Colon (tissue), 2 donors: ENCODE data around the gene BHLHE41.

ENCODE experiments used
- FAIRE-seq: peaks from 2 replicates; lab custom pipeline; 2012; peaks lifted over from hg19 to GRCh38; lab: Jason Lieb, UNC
- donor health status: control.
- donor health status: control.

The BHLHE41 gene

DNA sequence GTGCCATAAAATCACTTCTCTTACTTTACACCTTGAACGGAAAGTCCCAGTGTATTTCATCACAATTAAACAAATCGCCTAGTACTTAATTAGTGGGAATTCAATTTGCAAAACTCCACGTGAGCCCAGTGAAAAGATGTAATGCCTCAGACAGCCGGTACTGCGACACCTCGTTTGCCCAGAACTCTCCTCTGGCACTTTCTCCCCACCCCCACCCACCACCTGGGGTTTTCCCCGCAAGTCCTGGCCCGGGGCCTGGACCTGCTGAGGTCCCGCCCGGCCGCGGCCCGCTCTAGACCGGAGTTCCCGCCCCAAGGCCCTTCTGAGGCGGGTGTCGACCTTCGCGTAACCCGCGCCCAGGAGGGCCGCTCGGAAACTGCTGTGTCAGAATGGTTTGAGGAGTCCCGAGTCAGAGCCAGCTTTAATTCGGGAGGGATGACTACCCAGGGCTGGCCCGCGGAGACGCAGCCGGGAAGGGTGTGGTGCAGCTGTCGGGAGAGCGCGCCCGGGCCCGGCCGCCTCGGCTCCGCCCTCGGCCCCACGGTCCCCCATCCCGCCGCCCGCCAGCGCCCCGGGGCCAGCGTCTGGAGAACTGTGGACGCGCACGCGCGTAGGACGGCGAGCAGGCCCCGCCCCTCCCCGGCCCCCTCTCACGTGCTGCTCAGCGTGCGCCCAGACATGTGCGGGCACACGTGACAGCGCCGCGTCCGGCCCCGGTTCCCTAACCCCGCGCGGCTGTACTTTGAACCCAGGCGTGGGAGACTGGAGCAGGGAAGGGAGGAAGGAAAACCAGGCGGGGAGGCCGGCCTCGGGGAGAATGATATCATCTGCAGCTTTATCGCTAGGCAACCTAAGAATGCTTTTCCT is 10.8 kb downstream of the BHLHE41 start:
- FAIRE-seq: no peak

DNA sequence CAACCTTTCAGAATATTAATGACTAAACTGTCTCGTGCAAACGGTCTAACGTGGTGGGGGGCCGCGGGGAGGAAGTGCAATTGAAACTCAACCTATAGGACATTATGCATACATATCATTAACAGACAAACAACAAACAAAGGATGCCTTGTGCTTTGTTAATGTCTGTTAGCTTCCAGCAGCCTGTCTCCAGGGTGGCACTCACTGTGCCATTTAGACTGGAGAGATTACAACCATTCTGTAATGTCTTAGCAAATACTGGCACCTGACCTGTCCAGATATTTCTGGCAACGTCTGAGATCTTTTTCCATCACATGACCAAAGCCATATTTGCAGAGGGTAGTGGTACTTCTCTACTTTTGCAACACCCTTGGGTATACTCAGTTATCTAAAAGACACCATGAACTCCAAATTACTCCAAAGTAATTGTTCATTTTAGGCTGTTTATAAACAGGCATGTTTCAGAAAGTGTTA is 11.6 kb downstream of the BHLHE41 start:
- no peak for FAIRE-seq

- no peak for FAIRE-seq
Measured at GRCh38 chr12:26112703-26113147, 12.1 kb downstream of the BHLHE41 start.

DNA sequence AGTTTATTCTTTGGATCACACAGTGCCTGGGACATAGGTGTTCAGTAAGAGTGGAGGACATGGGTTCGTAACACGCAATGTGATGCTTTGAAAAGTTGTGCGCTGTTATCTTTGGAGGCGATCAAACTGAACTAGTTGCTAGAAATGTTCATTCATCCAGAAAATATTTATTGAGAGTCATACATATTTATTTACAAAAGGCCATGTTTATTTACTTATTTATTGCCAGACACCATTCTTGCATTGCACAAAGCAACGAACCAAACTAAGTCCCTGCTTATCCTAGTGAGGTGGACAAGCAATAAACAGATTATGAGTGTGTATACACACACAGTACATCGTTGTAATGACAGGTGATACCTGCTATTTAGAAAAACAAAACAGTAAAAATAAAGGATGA is 12.6 kb downstream of the BHLHE41 start:
- no peak for FAIRE-seq

DNA sequence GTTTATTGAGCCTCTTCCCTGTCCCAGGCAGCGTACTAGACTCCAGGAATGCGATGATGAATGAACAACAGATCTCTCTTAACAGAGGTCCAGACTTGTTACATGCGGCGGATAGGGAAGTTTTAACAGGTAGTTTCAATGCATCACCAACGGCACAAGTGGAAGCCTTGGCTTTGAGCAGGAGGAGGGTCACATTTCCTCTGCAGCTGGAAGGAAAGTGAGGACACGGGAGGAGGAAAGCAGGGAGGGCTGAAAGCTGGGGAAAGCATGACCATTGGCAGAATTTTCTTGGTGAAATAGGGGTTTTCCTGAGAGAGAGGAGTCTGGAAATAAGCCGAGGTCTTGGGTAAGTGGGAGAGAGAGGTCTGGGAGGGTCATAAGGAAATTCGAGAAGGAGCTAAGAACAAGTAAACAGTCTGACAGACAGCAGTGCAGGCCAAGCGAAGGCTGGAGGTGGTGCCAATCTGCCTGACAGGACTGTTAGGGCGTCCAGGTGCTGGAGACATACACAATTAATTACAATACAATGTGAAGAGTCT is 15.4 kb downstream of the BHLHE41 start:
- FAIRE-seq: no peak

DNA sequence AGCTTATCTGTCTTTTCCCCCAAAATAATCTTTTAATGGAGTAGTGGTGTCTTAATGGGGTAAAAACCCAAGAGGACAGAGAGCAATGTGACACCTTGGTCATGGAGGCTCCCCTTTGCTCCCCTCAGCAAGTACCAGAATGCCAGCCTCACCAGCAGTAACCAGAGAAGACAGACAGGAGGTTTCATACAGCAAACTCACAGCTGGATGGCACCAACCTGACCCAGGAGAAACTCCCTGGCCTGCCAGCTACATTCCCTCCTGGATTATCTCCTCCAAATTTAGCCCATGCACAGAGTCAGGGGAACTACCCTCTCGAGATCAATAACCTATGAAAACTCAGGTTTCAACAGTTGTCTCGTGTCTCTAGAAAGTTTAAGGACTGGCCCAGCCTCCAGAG is 15.9 kb downstream of the BHLHE41 start:
- FAIRE-seq: no peak

GRCh38 chr12:26106347-26106746 is 18.5 kb downstream of the BHLHE41 start:
- FAIRE-seq: no peak

- no peak for FAIRE-seq
Measured at GRCh38 chr12:26102953-26103352, 21.9 kb downstream of the BHLHE41 start.

DNA sequence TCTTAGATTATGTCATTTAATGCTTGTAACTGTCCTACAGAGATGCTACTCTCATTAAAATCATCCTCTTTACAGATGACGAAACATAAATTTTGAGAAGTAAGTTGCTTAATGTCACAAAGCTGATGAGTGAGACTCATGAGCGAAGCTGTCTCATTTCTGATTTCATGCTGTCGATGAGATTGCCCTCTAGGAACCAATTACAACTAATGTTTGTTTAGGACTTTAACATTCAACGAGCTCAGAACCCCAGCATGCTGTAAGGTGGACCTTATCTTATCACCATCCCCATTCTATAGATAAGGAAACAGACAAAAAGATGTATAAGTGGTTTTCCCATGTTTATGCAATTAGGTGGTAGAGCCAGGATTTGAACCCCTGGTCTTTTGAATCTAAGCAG is 23.1 kb downstream of the BHLHE41 start:
- FAIRE-seq: no peak

GRCh38 chr12:26101350-26101734 is 23.5 kb downstream of the BHLHE41 start:
- FAIRE-seq: no peak

GRCh38 chr12:26100666-26101349 is 24.0 kb downstream of the BHLHE41 start:
- no peak for FAIRE-seq

DNA sequence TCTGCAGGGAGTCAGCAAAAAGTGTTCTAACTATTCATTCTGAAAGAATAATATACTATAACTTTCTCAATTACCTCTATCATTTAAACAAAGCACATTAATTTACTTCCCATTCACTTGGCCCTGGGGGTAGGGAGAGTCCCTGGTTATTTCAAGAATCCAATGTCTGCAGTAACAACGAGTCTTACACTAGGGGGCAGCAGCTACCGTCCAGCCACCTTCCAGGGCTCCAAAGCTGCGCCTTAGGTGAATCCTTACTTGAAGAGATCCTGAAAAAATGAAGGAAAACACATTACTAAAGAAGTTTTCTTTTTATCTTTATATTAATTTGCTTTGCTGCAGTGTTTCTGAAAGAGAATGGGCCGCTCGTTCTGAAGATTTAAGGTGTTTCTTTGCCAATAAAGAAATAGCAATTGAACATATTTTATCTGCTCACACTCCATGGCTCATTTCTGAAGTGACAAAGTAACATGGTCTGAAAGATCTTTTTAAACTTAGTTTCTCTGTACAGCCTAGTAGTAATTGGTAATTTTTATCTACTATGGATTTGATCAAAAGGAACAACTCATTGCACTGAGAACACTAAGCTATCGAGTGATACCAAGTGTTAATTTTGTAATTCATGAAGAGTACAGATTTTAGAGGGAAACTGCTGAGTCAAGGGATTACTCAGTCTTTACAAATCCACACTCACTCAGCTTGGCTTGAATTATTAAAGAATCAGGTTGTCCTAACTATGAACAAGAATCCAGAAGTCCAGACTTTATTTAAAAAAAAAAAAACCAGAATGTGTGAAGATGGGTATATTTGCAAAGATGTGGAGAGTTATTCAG is 27.6 kb downstream of the BHLHE41 start:
- FAIRE-seq: peak; percentile 36

GRCh38 chr12:26096036-26096435 is 28.8 kb downstream of the BHLHE41 start:
- FAIRE-seq: no peak

- FAIRE-seq: no peak
Measured at GRCh38 chr12:26095186-26095585, 29.7 kb downstream of the BHLHE41 start.

- no peak for FAIRE-seq
Measured at GRCh38 chr12:26092346-26093105, 32.3 kb downstream of the BHLHE41 start.

DNA sequence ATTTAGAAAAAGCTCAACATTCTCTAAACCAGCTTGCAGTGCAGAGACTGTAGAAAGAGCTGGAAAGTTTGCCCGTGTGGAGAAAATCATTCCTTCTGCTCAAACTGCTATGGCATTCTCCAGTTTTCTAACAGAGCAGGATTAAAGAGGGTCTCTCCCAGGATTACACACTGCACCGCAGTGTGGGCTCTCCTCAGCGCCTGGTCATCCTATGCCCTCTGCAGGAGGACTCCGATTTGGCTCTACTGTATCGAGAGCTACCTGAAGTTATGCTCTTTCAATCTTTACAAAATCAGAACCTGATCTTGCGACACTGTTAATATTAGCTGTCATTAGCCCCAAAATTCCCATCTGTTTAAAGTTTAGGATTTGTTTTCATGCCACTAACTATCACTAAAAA is 33.0 kb downstream of the BHLHE41 start:
- no peak for FAIRE-seq

DNA sequence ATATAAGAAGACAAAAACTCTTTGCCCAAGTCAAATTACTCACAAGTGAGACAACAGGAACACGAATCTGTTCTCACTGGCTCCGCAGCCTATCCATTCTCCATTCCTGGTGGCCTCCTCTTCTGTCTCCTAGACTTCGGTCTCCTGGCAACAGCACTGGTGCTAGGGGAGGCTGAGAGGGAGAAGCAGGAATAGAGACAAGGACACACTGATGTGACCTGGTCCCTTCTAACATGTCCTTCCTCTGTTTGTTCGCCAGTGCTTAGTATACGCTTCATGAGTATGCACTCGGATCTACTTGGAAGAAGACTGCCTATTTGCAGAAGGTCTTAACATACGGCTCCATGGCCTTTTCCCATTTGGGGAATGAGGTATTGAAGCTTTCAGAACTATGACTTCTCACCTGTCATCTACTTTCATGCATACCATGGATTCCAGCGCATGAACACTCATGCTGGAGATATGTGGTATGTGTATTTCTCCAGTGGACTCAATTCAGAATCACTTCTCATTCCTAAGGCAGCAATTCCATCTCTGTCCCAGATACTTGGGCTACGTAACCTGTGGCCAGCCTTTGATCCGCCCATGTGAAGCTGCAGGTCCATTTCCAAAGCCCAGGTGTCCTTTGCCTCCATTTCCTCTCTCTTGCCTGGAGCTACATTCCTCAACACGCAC is 33.9 kb downstream of the BHLHE41 start:
- FAIRE-seq: no peak

DNA sequence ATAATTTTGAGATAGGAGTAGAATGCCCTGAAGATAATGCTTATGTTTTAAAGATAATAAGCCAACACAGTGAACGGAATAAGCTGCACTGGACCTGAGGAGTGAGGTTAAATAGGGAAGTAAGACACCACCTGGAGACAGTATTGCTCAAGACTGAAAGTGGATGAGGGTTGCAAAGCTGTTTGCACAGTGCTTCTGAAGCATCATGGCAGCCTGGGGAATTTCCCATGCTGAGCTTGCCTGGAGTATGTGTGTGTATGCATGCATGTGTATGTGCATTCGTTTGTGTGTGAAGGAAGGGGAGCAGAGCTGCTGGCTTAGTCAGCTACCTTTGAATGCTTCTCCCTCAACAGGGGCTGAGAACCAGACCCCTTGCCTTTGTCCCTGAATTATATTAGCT is 35.8 kb downstream of the BHLHE41 start:
- FAIRE-seq: no peak

GRCh38 chr12:26086936-26087335 is 37.9 kb downstream of the BHLHE41 start:
- no peak for FAIRE-seq

DNA sequence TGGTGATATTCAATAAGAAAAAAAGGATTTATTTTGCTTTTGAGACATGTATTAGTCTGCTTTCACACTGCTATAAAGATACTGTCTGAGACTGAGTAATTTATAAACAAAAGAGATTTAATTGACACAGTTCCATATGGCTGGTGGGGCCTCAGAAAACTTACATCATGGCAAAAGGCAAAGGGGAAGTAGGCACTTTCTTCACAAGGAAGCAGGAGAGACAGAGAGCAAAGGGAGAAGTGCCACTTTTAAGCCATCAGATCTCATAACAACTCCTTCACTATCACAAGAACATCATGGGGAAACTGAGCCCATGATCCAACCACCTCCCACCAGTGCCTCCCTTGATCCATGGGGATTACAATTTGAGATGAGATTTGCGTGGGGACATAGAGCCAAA is 43.9 kb downstream of the BHLHE41 start:
- no peak for FAIRE-seq
